ENCODE data around the gene CEP85. TPM values are rescaled to one million over a fixed set of nuclear protein-coding genes. Genes with fewer than 3 reads are reported as not detected.

The CEP85 gene
- total RNA-seq, 1 donor from 2014 or later = 16.4 TPM

DNA sequence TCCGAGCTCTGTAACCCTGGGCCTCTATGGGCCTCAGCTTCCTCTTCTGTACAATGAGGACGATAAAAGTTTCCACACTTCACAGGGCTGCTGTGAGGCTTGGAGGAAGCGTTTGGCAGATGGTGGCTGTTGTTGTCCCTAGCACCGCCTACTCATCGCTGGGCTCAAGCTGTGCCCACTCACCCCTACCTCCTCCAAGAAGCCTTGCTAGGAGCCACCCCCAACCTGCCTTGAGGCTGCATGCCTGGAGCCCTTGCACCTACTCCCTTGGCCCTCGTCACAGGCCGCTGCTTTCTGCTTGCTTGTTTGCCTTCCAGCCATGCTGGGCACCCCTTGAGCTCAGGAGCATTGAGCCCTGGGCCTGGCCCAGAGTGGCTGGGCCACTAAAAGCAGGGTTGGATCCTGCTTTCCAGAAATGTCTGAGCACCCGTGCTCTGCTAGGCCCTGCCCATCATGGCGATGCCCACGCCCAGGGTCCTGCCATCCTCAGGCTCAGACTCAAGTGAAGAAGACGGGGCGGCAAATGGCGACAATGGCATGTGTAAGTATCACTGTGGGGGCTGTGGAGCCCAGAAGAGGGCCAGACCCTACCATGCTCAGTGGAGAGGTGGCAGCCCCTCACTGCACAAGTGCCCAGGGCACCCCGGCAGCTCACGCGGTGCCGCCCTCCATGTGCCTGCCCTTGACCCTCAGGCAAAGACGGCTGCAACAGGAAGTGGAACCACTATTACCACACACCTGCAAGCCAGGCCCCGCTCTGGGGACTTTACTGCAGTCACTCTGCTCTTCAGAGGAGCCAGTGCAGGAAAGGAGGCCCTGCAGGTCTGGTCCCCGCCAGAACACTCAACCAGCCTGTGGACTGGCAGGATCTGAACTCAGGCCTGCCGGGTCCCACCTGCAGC is 55.4 kb downstream of the CEP85 start:
- TF ChIP-seq, protein P1, sequence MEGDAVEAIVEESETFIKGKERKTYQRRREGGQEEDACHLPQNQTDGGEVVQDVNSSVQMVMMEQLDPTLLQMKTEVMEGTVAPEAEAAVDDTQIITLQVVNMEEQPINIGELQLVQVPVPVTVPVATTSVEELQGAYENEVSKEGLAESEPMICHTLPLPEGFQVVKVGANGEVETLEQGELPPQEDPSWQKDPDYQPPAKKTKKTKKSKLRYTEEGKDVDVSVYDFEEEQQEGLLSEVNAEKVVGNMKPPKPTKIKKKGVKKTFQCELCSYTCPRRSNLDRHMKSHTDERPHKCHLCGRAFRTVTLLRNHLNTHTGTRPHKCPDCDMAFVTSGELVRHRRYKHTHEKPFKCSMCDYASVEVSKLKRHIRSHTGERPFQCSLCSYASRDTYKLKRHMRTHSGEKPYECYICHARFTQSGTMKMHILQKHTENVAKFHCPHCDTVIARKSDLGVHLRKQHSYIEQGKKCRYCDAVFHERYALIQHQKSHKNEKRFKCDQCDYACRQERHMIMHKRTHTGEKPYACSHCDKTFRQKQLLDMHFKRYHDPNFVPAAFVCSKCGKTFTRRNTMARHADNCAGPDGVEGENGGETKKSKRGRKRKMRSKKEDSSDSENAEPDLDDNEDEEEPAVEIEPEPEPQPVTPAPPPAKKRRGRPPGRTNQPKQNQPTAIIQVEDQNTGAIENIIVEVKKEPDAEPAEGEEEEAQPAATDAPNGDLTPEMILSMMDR (IDR thresholded peaks at IDR 0.05) = no peak
- H3K9me3 Mint-ChIP-seq = no peaks in the 10 kb centered on the region
- POLR2A ChIA-PET = interaction anchor here (0.5 to 21.5 kb wide), 21 partner anchors 9 to 1343 kb away, joined by 3 to 1638 read pairs (median 4); partner anchors contain the start of genes CD52, CEP85, DHDDS and HMGN2
- DNase-seq (peak; percentile 65), ATAC-seq (ENCODE audit: low read depth) (peak; percentile 56)
- H3K4me1 Mint-ChIP-seq = peaks cover 92% of the 10 kb centered on the region
- CTCF ChIA-PET = interaction anchor here (1.1 to 10.4 kb wide), 8 partner anchors 10 to 55 kb away, joined by 3 to 372 read pairs (median 7); partner anchors contain the start of genes CD52, CEP85 and SH3BGRL3
- H3K27ac Mint-ChIP-seq = peak overlapping the region; percentile 100
- intact Hi-C loops (cut with micrococcal nuclease) = loop anchor here (1.0 to 10.0 kb wide), 8 partner anchors 10 to 1075 kb away; partner anchors contain the start of genes CEP85, HMGN2, MAP3K6 and UBXN11
- H3K4me3 Mint-ChIP-seq = peak overlapping the region; percentile 60
- peaks cover 2% of the 10 kb centered on the region for H3K36me3 Mint-ChIP-seq (ENCODE audit: low read depth)
- H3K27me3 Mint-ChIP-seq = no peaks in the 10 kb centered on the region

DNA sequence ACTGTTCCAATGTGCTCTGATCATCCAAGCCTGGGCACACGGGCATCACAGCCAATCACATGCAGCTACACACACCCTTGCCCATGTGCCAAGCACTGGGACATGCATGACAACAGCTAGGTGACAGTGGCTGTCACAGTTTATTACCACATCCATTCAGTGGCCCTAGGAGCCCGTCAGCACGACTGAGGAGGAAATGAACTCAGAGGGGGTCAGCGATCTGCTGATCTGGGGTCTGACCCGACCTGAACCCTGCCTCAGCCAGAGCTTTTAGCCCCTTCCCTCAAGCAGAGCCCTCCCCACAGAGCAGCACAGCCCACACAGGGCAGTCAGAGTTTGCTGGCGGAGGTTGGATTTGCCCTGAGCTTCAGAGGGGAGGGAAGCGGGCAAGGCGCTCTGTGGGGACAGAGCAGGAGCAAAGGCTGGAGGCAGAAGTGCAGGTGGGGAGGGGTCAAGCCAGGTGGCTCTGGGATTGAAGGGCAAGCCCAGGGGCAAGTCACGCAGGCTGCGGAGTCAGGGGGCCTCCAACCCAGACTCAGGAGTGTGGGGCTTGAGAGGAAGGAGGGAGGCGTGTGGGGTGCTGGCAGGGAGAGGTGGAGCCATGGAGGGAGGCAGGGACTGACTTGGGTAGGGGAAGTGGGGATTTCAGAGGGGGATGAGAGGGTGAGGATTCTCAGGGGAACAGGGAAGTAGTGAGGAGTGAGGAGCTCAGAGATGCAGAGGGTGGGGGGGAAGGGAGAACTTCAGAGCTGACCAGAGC is 56.3 kb downstream of the CEP85 start:
- intact Hi-C loops (cut with micrococcal nuclease) = no loop called here
- Mint-ChIP-seq H3K27me3 (no peaks in the 10 kb centered on the region), H3K4me3 (peak overlapping the region; percentile 60), H3K9me3 (no peaks in the 10 kb centered on the region), H3K4me1 (peaks cover 83% of the 10 kb centered on the region), H3K36me3 (ENCODE audit: low read depth) (no peaks in the 10 kb centered on the region), H3K27ac (peak overlapping the region; percentile 100)
- ChIA-PET POLR2A (interaction anchor here (0.6 to 21.5 kb wide), 9 partner anchors 9 to 960 kb away, joined by 4 to 1638 read pairs (median 49); partner anchors contain the start of genes CD52, SH3BGRL3 and UBXN11), CTCF (interaction anchor here (1.1 to 10.4 kb wide), 3 partner anchors 14 to 56 kb away, joined by 4 to 372 read pairs (median 37); partner anchors contain the start of genes CD52 and CEP85)
- TF ChIP-seq, protein P1 (IDR thresholded peaks at IDR 0.05) = no peak
- DNase-seq = no peak
- ATAC-seq (ENCODE audit: low read depth) = peak; percentile 1

DNA sequence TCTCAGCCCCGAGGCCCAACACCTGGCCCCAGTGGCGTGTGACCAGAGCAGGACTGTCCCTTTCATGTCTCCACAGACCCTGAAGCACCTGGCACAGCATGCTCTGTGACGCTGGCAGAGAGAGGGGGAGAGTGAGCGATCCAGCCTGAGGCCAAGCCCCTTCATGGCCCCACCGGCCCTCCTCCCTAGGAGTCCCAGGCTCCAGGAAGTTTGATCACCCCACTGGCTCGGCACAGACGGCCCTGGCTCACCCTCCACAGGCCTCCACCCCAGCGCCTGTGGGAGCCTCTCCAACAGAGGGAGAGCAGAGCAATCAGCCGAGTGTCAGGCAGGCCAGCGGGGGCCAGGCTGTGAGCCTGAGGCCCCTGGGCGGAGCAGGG is 56.9 kb downstream of the CEP85 start:
- ATAC-seq (ENCODE audit: low read depth) (no peak), DNase-seq (no peak)
- peaks cover 77% of the 10 kb centered on the region for H3K4me1 Mint-ChIP-seq
- ChIA-PET CTCF (interaction anchor here (4.5 to 10.4 kb wide), 2 partner anchors 15 to 28 kb away, joined by 37 to 372 read pairs; partner anchors contain the start of gene CD52), POLR2A (interaction anchor here (0.6 to 21.5 kb wide), 9 partner anchors 8 to 960 kb away, joined by 4 to 1638 read pairs (median 49); partner anchors contain the start of genes CD52, SH3BGRL3 and UBXN11)
- no peaks in the 10 kb centered on the region for H3K27me3 Mint-ChIP-seq
- H3K27ac Mint-ChIP-seq = peak overlapping the region; percentile 100
- H3K4me3 Mint-ChIP-seq = peak overlapping the region; percentile 60
- no peaks in the 10 kb centered on the region for H3K36me3 Mint-ChIP-seq (ENCODE audit: low read depth)
- no peaks in the 10 kb centered on the region for H3K9me3 Mint-ChIP-seq
- TF ChIP-seq, protein P1 (IDR thresholded peaks at IDR 0.05) = no peak
- intact Hi-C loops (cut with micrococcal nuclease) = no loop called here

DNA sequence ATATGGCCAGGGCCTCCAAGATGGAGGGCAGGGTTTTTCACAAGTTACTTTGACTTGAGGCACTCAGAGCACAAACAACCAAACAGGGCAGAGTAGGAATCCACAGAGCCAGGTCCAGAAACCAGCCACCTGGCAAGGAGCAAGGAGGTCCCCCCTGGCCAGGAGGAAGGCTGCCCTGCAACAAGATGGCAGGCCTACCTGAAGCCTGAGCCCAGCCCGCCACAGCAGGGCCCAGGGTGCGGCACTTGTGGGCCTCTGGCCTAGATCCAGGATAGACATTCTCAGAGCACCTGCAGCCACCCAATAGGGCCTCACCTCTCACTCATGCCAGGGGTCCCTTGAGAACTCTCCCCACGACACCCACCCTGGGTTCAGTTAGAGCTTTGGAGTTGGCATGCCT is 57.4 kb downstream of the CEP85 start:
- ATAC-seq (ENCODE audit: low read depth) (no peak), DNase-seq (no peak)
- peaks cover 75% of the 10 kb centered on the region for H3K4me1 Mint-ChIP-seq
- CTCF ChIA-PET = interaction anchor here (10.4 kb wide), 1 partner anchor 27 kb away, joined by 372 read pairs; the partner anchor contains the start of gene CD52
- no peaks in the 10 kb centered on the region for H3K27me3 Mint-ChIP-seq
- H3K9me3 Mint-ChIP-seq = no peaks in the 10 kb centered on the region
- H3K4me3 Mint-ChIP-seq = no peak overlapping the region
- H3K36me3 Mint-ChIP-seq (ENCODE audit: low read depth) = no peaks in the 10 kb centered on the region
- intact Hi-C loops (cut with micrococcal nuclease) = no loop called here
- POLR2A ChIA-PET = interaction anchor here (0.6 to 21.5 kb wide), 5 partner anchors 8 to 78 kb away, joined by 4 to 1638 read pairs (median 76); partner anchors contain the start of genes CD52 and UBXN11
- H3K27ac Mint-ChIP-seq = peak overlapping the region; percentile 100
- TF ChIP-seq, protein P1 (IDR thresholded peaks at IDR 0.05) = no peak

All from activated B cell treated with CpG ODN at 0.5 μM for 24 hours (primary cell).